HG03175 (cell line): ENCODE measurements around the gene PDGFA.

Experiments used
- ATAC-seq: cut with Tn5 transposase; IDR thresholded peaks from one replicate; pipeline ENCODE4 v1.9.1; 2021; ENCODE audit warnings: mild to moderate bottlenecking, moderate library complexity; ENCODE audit not compliant: unreplicated experiment

The PDGFA gene

DNA sequence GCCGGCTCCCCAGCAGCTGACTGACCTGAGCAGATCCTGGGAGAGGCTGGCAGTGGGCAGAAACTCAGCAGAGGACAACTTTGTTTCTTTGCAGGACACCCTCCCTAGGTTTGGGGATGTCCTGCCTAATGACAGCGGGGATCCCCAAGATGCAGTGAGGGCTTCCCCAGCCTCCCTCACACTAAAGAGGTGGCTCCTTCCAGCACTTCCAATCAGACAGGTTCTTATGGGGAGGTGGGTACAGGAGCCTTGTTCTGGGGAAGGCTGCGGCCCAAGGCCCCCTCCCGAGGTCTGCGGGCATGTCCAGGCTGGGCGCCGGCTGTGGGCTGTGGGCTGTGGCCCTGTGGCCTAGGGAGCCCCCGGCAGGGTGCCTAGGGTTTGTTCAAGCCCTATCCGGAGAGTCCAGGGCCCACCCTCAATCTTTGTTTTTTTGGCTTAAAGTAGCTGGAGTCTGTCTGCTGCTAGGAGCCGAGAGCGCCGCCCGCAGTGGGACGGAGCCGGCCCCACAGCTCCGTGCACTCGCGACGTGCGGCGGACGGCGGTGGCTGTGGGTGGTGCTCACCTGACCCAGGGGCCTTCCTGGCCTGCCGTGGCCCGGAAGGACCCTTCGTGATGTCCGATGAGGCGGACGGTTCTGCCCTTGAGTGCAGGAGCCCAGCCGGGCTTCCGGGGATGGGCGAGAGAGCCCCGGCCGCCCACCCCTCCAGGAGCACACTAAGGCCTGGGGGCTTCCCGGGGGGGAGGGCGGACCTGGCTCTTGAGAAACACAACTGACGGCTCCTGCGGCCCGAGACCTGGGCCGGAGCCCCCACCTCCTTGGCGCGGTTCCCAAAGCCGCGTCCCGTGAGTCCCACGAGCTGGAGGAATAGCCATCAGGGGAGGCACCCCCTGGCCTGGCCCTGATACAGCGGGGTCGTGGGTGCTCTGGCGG lies 57.2 kb downstream of the PDGFA start:
- ATAC-seq = no peak

DNA sequence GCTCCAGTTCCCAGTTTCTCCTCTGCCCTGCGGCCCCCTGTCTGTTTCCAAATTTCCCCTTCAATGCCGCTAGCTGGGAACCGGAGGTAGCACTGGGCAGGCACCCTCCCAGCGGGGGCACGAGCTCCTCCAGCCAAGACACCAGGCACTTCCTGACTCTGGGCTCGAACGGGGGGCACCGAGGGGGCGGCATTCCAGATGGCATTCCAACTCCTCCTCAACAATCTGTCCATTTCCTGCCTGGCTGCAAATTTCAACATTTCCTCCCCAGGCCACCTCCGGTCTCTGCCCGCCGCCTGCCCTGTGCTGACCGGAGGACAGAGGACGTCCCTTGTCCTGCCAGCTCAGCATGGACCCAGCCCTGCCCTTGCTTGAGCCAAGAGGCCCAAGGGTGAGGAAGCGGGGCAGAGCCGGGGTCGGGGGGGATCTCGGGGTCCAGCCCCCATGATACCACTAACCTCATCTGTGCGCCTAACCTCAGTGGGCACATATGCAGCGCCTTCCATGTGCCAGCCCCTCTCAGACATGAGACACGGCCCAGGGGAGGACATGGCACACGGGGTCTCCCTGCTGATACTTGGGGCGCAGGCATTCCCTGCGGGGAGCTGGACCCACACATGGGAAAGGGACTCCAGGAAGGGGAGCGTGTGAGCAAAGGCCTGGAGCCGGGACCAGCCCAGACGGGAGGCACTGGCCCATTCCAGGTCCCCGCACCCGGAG lies 58.0 kb downstream of the PDGFA start:
- no peak for ATAC-seq

DNA sequence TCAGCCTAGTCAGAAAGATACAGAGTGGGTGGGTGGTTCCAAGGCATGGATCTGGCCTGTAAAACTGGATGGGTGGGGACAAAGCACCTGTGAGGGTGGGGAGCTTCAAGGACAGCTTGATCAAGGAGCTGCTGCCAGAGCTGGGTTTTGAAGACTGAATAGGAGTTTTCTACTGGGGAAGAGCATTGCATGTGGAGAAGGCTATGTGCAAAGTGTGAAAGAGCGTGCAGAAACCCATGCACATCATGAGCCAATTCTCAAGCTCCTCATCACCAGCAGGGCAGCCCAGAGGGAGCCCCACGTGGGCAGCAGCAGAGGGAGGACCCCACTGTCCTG lies 58.6 kb downstream of the PDGFA start:
- ATAC-seq = no peak

GRCh38 chr7:460374-461116 lies 59.1 kb downstream of the PDGFA start:
- ATAC-seq = no peak

GRCh38 chr7:459584-460373 lies 59.9 kb downstream of the PDGFA start:
- no peak for ATAC-seq

- ATAC-seq = no peak
Observed at GRCh38 chr7:458511-459245, 61.0 kb downstream of the PDGFA start.

GRCh38 chr7:457814-458510 lies 61.7 kb downstream of the PDGFA start:
- ATAC-seq = no peak

DNA sequence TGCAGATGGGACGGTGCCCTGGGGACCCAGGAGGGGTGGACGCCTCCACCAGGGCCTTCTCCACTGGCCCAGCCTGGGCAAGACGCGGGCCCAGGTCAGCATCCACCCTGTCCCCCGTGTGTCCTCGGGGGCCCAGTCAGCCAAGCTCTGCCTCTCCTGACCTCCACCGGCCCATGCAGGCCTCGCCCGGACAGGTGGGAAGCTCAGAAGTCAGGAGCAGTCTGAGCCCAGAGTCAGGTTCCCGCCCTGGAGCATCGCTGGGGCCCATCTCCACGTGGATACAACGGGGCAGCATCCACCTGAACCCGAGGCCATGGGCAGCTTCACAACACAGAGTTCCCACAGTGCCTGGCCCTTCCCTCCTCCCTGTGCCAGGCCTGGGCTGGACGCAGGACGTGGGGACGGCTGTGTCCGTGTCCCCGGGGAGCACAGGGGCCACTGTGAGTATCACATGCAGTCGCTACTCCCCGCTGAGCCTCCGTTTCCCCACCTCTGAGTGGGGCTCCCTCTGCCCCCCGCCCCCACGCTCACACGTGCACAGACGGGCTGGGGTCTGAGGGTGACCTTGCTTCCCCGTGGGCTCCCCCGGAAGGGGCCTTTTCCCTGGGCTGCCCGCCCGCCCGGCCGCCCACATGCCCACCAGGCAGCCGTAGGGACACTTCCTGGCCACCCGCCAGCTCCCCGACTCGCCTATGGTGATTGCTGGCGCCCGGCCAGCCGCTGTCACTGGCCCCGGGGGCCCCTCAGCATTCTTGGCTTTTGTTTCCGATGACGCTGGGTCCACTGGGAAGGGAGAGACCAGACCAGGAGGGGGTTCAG lies 64.3 kb downstream of the PDGFA start:
- no peak for ATAC-seq

- no peak for ATAC-seq
Observed at GRCh38 chr7:454356-455109, 65.1 kb downstream of the PDGFA start.

DNA sequence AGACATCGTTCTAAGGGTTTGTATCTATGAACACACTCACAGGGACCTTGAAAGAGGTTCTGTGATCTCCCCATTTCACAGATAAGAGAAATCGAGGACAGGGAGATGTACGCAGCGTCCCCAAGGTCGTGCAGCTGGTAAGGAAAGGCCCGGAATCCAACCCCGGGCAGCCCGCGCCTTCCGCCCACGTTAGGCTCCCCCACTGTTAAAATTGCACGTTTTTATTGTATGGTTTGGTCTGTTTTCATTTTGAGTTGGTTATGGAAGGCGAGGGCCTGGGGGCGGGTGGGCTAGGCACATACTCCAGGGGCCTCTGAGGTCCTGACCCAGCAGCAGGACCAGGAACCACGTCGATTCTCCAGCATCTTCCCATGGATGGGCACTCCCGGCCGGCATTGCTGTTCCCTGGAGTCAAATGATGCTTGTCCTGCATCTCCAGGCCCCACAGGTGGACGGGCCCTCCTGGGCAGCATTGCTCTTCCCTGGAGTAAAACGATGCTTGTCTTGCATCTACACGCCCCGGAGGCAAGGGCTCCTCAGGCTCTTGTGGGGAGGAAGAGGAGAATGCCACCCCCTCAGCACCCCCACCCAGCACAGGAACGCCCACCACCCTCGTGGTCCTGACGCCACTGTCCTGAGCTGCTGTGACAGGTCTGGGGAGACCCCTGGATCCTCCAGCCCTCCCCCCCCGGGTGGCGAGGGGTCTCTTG lies 65.9 kb downstream of the PDGFA start:
- no peak for ATAC-seq

DNA sequence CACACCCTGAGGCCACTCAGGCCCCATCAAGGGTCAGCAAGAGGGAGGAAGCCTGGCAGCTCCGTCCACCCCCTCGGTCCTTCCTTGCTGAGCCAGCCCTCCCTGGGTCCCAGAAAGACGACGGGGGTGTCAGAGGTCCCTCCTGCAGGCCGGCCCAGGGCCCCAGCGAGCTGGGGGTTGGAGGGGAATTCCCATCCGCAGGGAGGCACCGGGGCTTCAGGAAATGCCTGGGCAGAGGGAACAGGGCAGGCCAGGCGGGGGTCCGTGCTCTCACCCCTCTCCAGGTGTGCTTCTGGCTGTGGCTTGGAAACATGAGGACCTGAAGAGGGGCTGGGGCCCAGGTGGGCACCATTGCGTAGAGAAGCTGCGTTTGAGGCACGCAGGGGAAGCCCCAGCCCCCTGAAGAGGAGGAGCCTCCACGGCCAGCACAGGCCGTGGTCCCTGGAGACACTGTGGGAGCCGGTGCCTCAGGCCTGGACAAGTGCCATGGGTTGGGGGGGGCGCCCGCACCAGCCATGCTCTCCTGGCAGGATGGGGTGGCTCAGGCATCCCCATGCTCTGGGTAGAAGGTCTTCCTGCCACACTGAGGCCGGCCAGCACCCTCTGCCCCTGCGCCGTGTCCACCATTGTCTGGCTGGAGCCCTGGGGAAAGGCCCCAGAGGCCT lies 66.7 kb downstream of the PDGFA start:
- ATAC-seq = no peak

- ATAC-seq = no peak
Observed at GRCh38 chr7:452226-452751, 67.4 kb downstream of the PDGFA start.

DNA sequence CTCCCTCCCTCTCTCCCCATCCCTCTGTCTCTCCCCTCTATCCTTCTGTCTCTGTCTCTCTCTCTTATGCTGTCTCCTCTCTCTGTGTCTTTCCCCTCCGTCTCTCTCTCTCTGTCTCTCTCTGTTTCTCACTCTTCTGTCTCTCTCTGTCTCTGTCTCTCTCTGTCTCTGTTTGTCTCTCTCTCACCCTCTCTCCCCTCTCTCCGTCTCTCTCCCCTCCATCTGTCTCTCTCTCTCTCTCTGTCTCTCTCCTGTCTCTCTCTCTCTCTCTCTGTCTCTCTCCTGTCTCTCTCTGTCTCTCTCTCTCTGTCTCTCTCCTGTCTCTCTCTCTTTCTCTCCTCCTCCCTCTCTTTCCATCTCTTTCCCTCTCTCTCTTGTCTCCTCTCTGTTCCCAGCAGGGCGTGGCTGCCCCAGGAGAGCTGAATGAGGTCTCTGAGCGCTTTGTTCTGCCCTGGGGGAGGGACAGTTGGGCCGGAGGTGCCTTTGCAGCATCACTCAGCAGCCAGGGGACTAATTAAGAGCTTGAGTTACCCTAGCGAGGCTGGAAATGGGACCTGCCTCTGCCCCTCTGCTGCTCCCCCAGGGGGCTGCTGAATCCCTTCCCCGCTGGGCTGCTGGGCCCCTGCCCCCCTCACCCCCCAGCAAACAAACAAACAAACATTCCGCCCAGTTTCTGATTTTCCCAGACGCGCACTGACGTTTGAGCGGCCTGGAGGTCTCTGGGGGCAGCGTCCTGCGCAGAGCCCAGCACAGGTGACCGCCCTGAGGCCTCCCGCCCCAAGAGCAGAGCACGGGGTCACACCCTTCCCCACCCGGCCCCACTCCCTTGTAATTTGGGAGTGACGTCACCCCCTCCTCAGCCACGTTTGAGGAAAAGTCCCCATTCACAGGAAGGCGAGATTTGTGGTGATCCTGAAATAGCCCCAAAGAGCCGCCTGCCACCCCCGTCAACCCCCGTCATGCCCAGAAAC lies 68.1 kb downstream of the PDGFA start:
- no peak for ATAC-seq

GRCh38 chr7:450741-451140 lies 68.9 kb downstream of the PDGFA start:
- no peak for ATAC-seq

- ATAC-seq = no peak
Observed at GRCh38 chr7:450036-450435, 69.6 kb downstream of the PDGFA start.
